Epithelial cell of esophagus (primary cell): ENCODE data around the gene RNASE4.

ENCODE experiments used
- DNase-seq: peaks from one replicate; pipeline ENCODE4 v3.0.0; 2010; ENCODE audit warnings: low read depth
- H3K4me3 ChIP-seq: 2 replicates; pipeline ENCODE4 v1.5.1; 2011; ENCODE audit warnings: mild to moderate bottlenecking, low read length, control low read depth
- TF ChIP-seq, protein P1 (sequence below): IDR thresholded peaks from 2 replicates; pipeline ENCODE4 v1.5.1; 2011; ENCODE audit warnings: low read depth, mild to moderate bottlenecking, low read length, control low read depth, inconsistent platforms; ENCODE audit not compliant: insufficient read depth; ENCODE audit errors: missing control alignments

RNASE4 gene

DNA sequence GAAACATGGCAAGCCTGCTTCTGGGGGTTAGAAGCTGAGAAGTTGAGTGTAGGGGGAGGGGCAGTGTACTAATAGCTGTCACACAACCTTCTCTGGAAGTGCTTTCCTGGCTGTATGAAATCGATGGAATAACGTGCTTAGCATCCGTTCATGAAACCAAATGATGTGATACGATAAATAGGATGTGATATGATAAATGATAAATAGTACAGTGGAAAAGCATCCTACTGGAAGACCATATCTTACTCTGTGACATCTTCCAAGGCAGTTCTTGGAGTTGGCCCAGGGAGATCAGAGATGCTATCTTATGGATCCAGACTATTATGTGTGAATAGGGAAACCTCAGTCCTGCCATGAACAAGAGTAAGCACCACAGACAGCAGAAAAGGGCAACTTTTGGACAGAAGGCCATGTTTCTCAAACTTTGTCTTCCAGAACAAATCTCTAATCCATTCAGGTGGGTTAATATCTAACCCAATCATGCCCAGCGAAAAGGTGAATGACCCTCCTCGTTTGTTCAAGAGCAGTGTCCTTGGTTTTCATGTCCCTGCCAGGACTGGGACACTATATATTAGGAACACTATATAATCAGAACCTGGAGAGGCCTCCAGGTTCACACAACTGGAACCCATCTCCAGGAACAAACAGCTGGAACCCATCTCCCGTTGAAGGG is 3.9 kb downstream of the RNASE4 start, which contains the start of gene ANG:
ANG (plus strand) TSS at position 598 of the 673 bp plus-strand sequence. CDS start 4,801 bp downstream, outside the sequence.
- H3K4me3 ChIP-seq = no peak within 1 kb of the TSS
- no peak for DNase-seq
- TF ChIP-seq, protein P1, sequence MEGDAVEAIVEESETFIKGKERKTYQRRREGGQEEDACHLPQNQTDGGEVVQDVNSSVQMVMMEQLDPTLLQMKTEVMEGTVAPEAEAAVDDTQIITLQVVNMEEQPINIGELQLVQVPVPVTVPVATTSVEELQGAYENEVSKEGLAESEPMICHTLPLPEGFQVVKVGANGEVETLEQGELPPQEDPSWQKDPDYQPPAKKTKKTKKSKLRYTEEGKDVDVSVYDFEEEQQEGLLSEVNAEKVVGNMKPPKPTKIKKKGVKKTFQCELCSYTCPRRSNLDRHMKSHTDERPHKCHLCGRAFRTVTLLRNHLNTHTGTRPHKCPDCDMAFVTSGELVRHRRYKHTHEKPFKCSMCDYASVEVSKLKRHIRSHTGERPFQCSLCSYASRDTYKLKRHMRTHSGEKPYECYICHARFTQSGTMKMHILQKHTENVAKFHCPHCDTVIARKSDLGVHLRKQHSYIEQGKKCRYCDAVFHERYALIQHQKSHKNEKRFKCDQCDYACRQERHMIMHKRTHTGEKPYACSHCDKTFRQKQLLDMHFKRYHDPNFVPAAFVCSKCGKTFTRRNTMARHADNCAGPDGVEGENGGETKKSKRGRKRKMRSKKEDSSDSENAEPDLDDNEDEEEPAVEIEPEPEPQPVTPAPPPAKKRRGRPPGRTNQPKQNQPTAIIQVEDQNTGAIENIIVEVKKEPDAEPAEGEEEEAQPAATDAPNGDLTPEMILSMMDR = no peak

DNA sequence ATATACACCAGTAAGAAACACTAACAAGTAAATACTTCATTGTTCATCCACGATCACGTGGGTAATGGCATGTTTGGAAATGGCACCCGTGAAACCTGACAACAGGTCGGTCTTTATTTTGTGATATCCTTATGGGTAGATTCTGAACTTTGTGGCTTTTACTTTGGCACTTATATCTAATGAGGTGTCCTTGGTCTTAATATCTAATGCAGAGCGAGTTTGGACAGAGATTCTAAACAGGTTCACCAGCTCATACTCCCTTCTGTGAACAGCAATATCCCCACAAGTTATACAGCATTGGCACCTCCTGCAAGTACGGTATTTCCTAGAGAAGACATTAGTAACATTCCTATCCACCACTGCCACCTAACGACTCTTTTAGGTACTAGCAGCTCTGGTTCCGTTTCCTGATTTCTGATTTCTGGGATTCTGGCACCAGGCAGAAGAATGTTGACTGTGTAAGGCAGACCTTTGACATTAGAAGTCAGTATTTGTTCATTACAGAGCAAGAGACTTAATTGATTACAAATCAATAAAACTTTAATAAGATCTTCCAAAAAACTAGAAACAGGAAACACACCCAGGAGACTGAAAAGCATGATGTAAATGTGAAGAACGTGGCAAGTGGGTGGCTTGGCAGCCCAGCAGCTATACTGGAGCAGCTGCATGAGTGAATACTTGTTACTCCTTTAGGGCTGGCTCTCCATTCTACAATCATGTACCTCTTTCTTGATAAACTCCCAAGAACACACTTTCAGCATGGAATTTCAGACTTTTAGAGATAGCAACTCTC is 6.7 kb downstream of the RNASE4 start:
- H3K4me3 ChIP-seq = peak overlapping the region; percentile 23
- TF ChIP-seq, protein P1 = peak; percentile 91
- peak; percentile 82 for DNase-seq

DNA sequence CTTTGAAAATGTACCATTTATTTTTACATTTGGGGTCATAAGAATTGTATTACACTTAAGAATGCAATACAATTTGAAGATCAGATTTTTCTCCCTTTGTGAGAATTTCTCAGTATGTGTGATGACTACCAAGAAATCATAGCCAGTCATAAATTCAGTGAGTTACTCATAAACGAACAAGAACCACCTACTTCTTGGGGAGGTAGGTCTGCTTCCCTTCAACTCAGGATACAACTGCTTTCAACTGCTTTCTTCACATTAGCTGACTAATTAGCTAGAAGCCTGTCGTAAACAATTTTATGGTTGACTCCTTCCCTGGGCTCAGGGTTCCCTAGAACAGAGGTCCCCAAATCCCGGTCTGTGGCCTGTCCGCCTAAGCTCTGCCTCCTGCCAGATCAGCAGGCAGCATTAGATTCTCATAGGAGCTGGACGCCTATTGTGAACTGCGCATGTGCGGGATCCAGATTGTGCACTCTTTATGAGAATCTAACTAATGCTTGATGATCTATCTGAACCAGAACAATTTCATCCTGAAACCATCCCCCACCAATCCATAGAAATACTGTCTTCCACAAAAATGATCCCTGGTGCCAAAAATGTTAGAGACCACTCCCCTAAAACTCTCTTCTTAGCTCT is 7.9 kb downstream of the RNASE4 start:
- TF ChIP-seq, protein P1 = no peak
- DNase-seq = no peak
- no peak overlapping the region for H3K4me3 ChIP-seq

GRCh38 chr14:20696764-20697163 is 12.4 kb downstream of the RNASE4 start:
- H3K4me3 ChIP-seq = no peak overlapping the region
- no peak for DNase-seq
- TF ChIP-seq, protein P1 = no peak

DNA sequence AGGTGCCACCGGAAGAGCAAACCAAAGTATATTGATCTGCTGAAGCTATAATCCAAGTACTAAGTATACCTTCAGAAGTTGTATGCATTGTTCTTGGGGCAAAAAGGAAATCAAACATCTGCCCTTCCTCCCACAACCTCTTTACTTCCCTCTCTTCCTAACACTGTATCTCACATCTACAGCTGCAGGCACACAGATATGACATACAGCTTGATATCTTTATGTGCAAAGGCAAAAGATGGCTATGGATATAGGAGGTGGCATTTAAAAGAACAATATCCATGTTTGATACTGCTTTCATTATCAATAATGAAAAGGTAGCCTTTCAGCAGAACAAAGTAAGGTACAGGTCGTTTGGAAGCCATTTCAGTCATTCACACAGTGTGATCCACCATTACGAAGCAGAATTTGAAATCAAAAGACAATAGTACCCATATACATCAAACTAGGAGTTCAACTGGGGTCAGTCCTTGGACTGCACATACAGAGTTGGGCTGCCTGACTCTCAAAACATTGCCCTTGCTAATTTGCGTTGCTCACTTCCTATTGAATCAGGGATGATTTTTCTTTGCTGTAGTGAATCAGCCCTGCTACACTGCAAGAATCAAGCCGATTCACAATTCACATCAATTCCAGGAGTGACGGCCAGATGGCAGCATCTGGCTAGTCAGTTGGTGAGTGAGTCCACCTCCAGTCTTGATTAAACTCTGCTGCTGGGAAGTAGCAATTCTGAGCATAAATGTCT is 13.1 kb downstream of the RNASE4 start:
- DNase-seq = peak; percentile 86
- TF ChIP-seq, protein P1 = peak; percentile 90
- no peak overlapping the region for H3K4me3 ChIP-seq

DNA sequence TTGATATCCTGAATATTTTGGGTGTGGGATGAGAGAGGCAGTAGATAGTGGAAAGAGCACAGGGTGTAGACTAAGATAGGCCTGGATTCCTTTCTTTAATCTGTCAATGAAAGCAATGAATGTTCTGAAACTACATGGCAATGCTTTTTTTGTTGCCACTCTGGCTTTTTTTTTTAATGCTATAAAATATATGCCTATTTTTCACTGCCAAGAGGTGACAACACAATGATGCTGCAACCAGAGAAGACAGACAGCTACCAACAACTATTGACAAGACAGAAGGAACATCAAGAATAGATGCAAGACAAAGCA is 13.6 kb downstream of the RNASE4 start:
- DNase-seq = no peak
- TF ChIP-seq, protein P1 = no peak

More for the DNA sequence above, 13.6 kb downstream of the RNASE4 start:
- H3K4me3 ChIP-seq = no peak overlapping the region
